Astrocyte (in vitro differentiated cells and primary cell): ENCODE measurements around the gene PLEKHA7. TPM values are rescaled to one million over a fixed set of nuclear protein-coding genes. Genes with fewer than 3 reads are reported as not detected.

ENCODE experiments used
- DNase-seq: peaks from one replicate; pipeline ENCODE4 v3.0.0-alpha.2; 2010; ENCODE audit warnings: low read depth
- FAIRE-seq: peaks from 2 replicates; lab custom pipeline; 2011; peaks lifted over from hg19 to GRCh38; lab: Jason Lieb, UNC
- H2AFZ ChIP-seq: 2 replicates; pipeline ENCODE4 v1.6.0; 2012; ENCODE audit warnings: low read depth, low read length, inconsistent platforms
- H3K27ac ChIP-seq: 2 replicates; pipeline ENCODE4 v1.5.1; 2011; ENCODE audit warnings: low read depth, low read length, inconsistent platforms
- H3K27me3 ChIP-seq: 2 replicates; pipeline ENCODE4 v1.6.0; 2011; ENCODE audit warnings: low read length, inconsistent platforms; ENCODE audit not compliant: insufficient read depth
- H3K36me3 ChIP-seq: 2 replicates; pipeline ENCODE4 v1.5.1; 2011; ENCODE audit warnings: low read length, inconsistent platforms; ENCODE audit not compliant: insufficient read depth
- H3K4me1 ChIP-seq: 2 replicates; pipeline ENCODE4 v1.5.1; 2011; ENCODE audit warnings: low read length, inconsistent platforms; ENCODE audit not compliant: insufficient read depth
- H3K4me2 ChIP-seq: 2 replicates; pipeline ENCODE4 v1.6.0; 2012; ENCODE audit warnings: low read length, inconsistent platforms
- H3K4me3 ChIP-seq: 2 replicates; pipeline ENCODE4 v1.5.1; 2011; ENCODE audit warnings: low read depth, mild to moderate bottlenecking, low read length, inconsistent platforms; ENCODE audit not compliant: insufficient read depth
- H3K79me2 ChIP-seq: 2 replicates; pipeline ENCODE4 v1.6.0; 2012; ENCODE audit warnings: mild to moderate bottlenecking, low read length, inconsistent platforms; ENCODE audit not compliant: insufficient read depth
- H3K9ac ChIP-seq: 2 replicates; pipeline ENCODE4 v1.6.0; 2012; ENCODE audit warnings: mild to moderate bottlenecking, low read length, inconsistent platforms
- H3K9me3 ChIP-seq: 2 replicates; pipeline ENCODE4 v1.5.1; 2012; ENCODE audit warnings: low read depth, mild to moderate bottlenecking, low read length, inconsistent platforms; ENCODE audit not compliant: insufficient read depth
- H4K20me1 ChIP-seq: 2 replicates; pipeline ENCODE4 v1.6.0; 2012; ENCODE audit warnings: low read length, inconsistent platforms; ENCODE audit not compliant: insufficient read depth
- H3K27ac Mint-ChIP-seq: one replicate; pipeline ENCODE4 v1.8.0; 2021; ENCODE audit warnings: mild to moderate bottlenecking, mixed read lengths; ENCODE audit not compliant: unreplicated experiment
- H3K27me3 Mint-ChIP-seq: one replicate; pipeline ENCODE4 v1.8.0; 2021; ENCODE audit warnings: low read depth, mixed read lengths; ENCODE audit not compliant: unreplicated experiment
- H3K36me3 Mint-ChIP-seq: one replicate; pipeline ENCODE4 v1.8.0; 2021; ENCODE audit warnings: low read depth, mixed read lengths; ENCODE audit not compliant: unreplicated experiment
- H3K4me1 Mint-ChIP-seq: one replicate; pipeline ENCODE4 v1.8.0; 2021; ENCODE audit warnings: low read depth, mixed read lengths; ENCODE audit not compliant: unreplicated experiment
- H3K4me3 Mint-ChIP-seq: one replicate; pipeline ENCODE4 v1.8.0; 2021; ENCODE audit warnings: mild to moderate bottlenecking, moderate library complexity, mixed read lengths; ENCODE audit not compliant: unreplicated experiment
- H3K9me3 Mint-ChIP-seq: one replicate; pipeline ENCODE4 v1.8.0; 2021; ENCODE audit warnings: mild to moderate bottlenecking, mixed read lengths; ENCODE audit not compliant: unreplicated experiment
- CTCF ChIP-seq: IDR thresholded peaks from 2 replicates; pipeline ENCODE4 v1.5.1; 2011; ENCODE audit warnings: low read depth, mild to moderate bottlenecking, inconsistent platforms, low read length, moderate library complexity; ENCODE audit not compliant: insufficient read depth
- EZH2 ChIP-seq: IDR thresholded peaks from 2 replicates; pipeline ENCODE4 v1.6.1; 2012; ENCODE audit warnings: mild to moderate bottlenecking, low read length, inconsistent platforms; ENCODE audit not compliant: insufficient read depth
- total RNA-seq: library from RNA; stranded (reverse); gene quantifications from 2 replicates; pipeline ENCODE4 v1.2.1, GENCODE V29; 2021

PLEKHA7 gene
- total RNA-seq, 1 donor from 2014 or later: 5.7 TPM

DNA sequence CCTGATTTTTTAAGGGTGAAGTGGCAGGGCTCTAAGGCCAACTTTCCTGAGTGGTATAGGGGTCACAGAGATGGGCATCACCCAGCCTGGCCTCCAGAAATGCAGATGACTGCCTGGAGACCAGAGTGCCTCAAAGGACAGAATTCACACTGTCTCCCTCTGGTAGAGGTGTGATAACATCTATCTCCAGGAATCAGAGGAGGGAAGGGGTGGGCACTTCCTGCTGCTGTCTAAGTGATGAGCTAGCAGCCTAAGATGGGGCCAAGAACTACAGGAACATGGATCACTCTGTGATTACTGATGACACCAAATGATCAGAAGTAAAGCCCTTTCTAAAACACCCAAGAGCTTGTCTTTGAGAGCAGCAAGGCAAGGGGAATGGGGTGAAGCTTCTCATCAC lies 213.8 kb downstream of the PLEKHA7 start:
- Histone ChIP-seq H4K20me1 (no peaks in the 10 kb centered on the region), H3K27me3 (no peaks in the 10 kb centered on the region), H3K9me3 (no peaks in the 10 kb centered on the region), H3K27ac (no peak overlapping the region), H2AFZ (no peak overlapping the region), H3K9ac (no peak overlapping the region), H3K4me1 (no peaks in the 10 kb centered on the region), H3K4me2 (no peak overlapping the region), H3K4me3 (no peak overlapping the region), H3K79me2 (no peaks in the 10 kb centered on the region), H3K36me3 (no peaks in the 10 kb centered on the region)
- DNase-seq: no peak
- H3K4me1 Mint-ChIP-seq: no peaks in the 10 kb centered on the region
- no peak for TF ChIP-seq EZH2
- no peak for TF ChIP-seq CTCF
- no peaks in the 10 kb centered on the region for H3K36me3 Mint-ChIP-seq
- no peak overlapping the region for H3K4me3 Mint-ChIP-seq
- no peak overlapping the region for H3K27ac Mint-ChIP-seq
- H3K27me3 Mint-ChIP-seq: no peaks in the 10 kb centered on the region
- H3K9me3 Mint-ChIP-seq: no peaks in the 10 kb centered on the region
- no peak for FAIRE-seq

DNA sequence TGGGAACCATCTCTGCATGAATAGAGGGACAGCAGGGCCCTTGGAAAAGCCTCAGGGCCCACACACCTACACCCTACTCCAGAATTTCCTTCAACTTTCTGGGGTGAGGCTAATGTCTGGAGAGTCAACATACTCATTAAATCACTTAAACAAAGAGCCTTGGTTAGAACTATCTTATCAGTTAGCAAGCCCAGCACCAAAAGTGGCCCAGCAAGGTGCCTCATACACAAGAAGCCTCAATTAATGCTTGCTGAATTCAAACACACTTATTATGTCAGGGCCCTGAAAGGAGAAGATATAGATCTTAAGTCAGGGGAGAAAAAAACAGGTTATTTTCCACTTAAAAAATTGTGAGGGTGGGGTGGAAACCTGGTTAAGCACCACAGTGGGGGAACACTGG lies 214.3 kb downstream of the PLEKHA7 start:
- FAIRE-seq: no peak

More for the DNA sequence above, 214.3 kb downstream of the PLEKHA7 start:
- H2AFZ ChIP-seq: no peak overlapping the region
- no peak for DNase-seq
- no peak overlapping the region for H3K4me3 Mint-ChIP-seq
- H3K27ac Mint-ChIP-seq: no peak overlapping the region
- H4K20me1 ChIP-seq: no peaks in the 10 kb centered on the region
- no peaks in the 10 kb centered on the region for H3K9me3 Mint-ChIP-seq
- no peaks in the 10 kb centered on the region for H3K9me3 ChIP-seq
- TF ChIP-seq EZH2 (no peak), CTCF (no peak)
- H3K27me3 Mint-ChIP-seq: no peaks in the 10 kb centered on the region
- no peaks in the 10 kb centered on the region for H3K36me3 ChIP-seq
- no peak overlapping the region for H3K4me2 ChIP-seq
- no peaks in the 10 kb centered on the region for H3K27me3 ChIP-seq
- H3K9ac ChIP-seq: no peak overlapping the region
- H3K4me1 ChIP-seq: no peaks in the 10 kb centered on the region
- no peaks in the 10 kb centered on the region for H3K79me2 ChIP-seq
- H3K4me1 Mint-ChIP-seq: peaks cover 5% of the 10 kb centered on the region
- no peak overlapping the region for H3K27ac ChIP-seq
- no peak overlapping the region for H3K4me3 ChIP-seq
- H3K36me3 Mint-ChIP-seq: no peaks in the 10 kb centered on the region
